GM10248 (cell line): Measurements from ENCODE around the gene LRRC74A.
"Not testable (repeated sequence)": the region's sequence is repeated elsewhere in the genome, so short reads cannot be mapped to it uniquely, and the experiment has no call there.

Source experiments
- CTCF ChIA-PET: fragments of 300-600 bp; sonication (Branson Sonifier 250); formaldehyde crosslinking; extraction: SDS; loops from one replicate; lab custom pipeline; 2021; ENCODE audit warnings: antibody characterized with exemption; lab: Yijun Ruan, JAX
- POLR2A ChIA-PET: fragments of 350-650 bp; sonication (Branson Sonifier 250); formaldehyde crosslinking; extraction: SDS; loops from one replicate; lab custom pipeline; 2020; ENCODE audit warnings: antibody characterized with exemption; lab: Yijun Ruan, JAX
- DNase-seq: peaks from one replicate; pipeline ENCODE4 v3.0.0; 2012; ENCODE audit errors: extremely low spot score
- CTCF ChIP-seq: IDR thresholded peaks from 2 replicates; pipeline ENCODE4 v1.5.1; 2012; ENCODE audit warnings: mild to moderate bottlenecking, low read depth; ENCODE audit errors: extremely low read depth, missing control alignments, control extremely low read depth

Gene LRRC74A

GRCh38 chr14:76894308-76894707 lies 68.1 kb downstream of the LRRC74A start:
- no peak for DNase-seq
- ChIA-PET POLR2A (no interaction called here), CTCF (interaction anchor here (1.0 to 3.4 kb wide), 5 partner anchors 14 to 176 kb away, joined by 3 to 24 read pairs (median 3); no protein-coding TSS in a partner anchor)
- TF ChIP-seq CTCF = no peak

GRCh38 chr14:76898006-76898405 lies 71.8 kb downstream of the LRRC74A start:
- DNase-seq, POLR2A ChIA-PET: not testable (repeated sequence)
- CTCF ChIA-PET = interaction anchor here (2.9 kb wide), 1 partner anchor 16 kb away, joined by 22 read pairs; no protein-coding TSS in a partner anchor

GRCh38 chr14:76900682-76901081 lies 74.5 kb downstream of the LRRC74A start:
- ChIA-PET POLR2A (no interaction called here), CTCF (interaction anchor here (0.8 to 2.9 kb wide), 9 partner anchors 13 to 173 kb away, joined by 3 to 22 read pairs (median 4); no protein-coding TSS in a partner anchor)
- no peak for DNase-seq
- TF ChIP-seq CTCF = no peak

- POLR2A ChIA-PET = no interaction called here
Observed at GRCh38 chr14:76901171-76902055, 75.2 kb downstream of the LRRC74A start.

GRCh38 chr14:76902591-76902990 lies 76.4 kb downstream of the LRRC74A start:
- no peak for DNase-seq
- CTCF ChIA-PET = interaction anchor here (0.7 to 3.8 kb wide), 7 partner anchors 10 to 169 kb away, joined by 3 to 25 read pairs (median 3); no protein-coding TSS in a partner anchor
- no peak for TF ChIP-seq CTCF
- POLR2A ChIA-PET = no interaction called here

More at GRCh38 chr14:76901171-76902055, 75.2 kb downstream of the LRRC74A start:
- TF ChIP-seq CTCF = no peak
- no peak for DNase-seq
- CTCF ChIA-PET = interaction anchor here (0.7 to 3.8 kb wide), 10 partner anchors 12 to 172 kb away, joined by 3 to 25 read pairs (median 4); no protein-coding TSS in a partner anchor

GRCh38 chr14:76904100-76904739 lies 78.0 kb downstream of the LRRC74A start:
- ChIA-PET POLR2A (no interaction called here), CTCF (interaction anchor here (0.9 to 3.8 kb wide), 12 partner anchors 9 to 412 kb away, joined by 3 to 25 read pairs (median 6); no protein-coding TSS in a partner anchor)
- no peak for DNase-seq
- TF ChIP-seq CTCF = no peak
